Pancreas (tissue), 10 donors: ENCODE measurements around the gene FBXL17. TPM values are rescaled to one million over a fixed set of nuclear protein-coding genes. Genes with fewer than 3 reads are reported as not detected.

ENCODE experiments used
- ATAC-seq, 4 donors: fragments of 200-7000 bp; cut with Tn5 transposase; one replicate each; pipeline versions ENCODE4 v1.8.0 to v1.9.1; 2020; ENCODE audit warnings: mild to moderate bottlenecking in 4 of 4, moderate library complexity in 4 of 4
- DNase-seq, 6 donors: peaks; one replicate each; pipeline ENCODE4 v3.0.0-alpha.2; 2020
- FAIRE-seq: peaks from 2 replicates; lab custom pipeline; 2012; peaks lifted over from hg19 to GRCh38; lab: Jason Lieb, UNC
- H3K27ac ChIP-seq, 4 donors: fragments of 200-600 bp; sonication (generic); 1 replicate in 3 of 4; 2 replicates in 1 of 4; pipeline versions ENCODE4 v1.5.0 to v1.8.0; 2020
- H3K27me3 ChIP-seq, 4 donors: fragments of 200-600 bp; one replicate each; pipeline ENCODE4 v1.8.0; 2021
- H3K36me3 ChIP-seq, 3 donors: fragments of 200-600 bp; sonication (generic) in 1 of 3; one replicate each; pipeline versions ENCODE4 v1.5.0 to v1.8.0; 2020 to 2021
- H3K4me1 ChIP-seq, 3 donors: fragments of 200-600 bp; one replicate each; pipeline ENCODE4 v1.8.0; 2021
- H3K4me3 ChIP-seq, 4 donors: fragments of 200-600 bp; sonication (generic) in 2 of 4; one replicate each; pipeline versions ENCODE4 v1.5.0 to v1.8.0; 2020 to 2021
- H3K9me3 ChIP-seq, 4 donors: fragments of 200-600 bp; one replicate each; pipeline ENCODE4 v1.8.0; 2021
- CTCF ChIP-seq, 4 donors: fragments of 200-600 bp; sonication (generic) in 3 of 4; IDR thresholded peaks; one replicate each; pipeline versions ENCODE4 v1.5.0 to v1.8.0; 2021; ENCODE audit warnings: antibody characterized with exemption in 4 of 4
- WGBS, 2 donors: extraction: QIAGEN DNeasy Blood & Tissue Kit; methylation state at CpG; one replicate each; pipeline ENCODE4 v1.1.7; 2013; 5-methylcytosine and 5-hydroxymethylcytosine counted together
- intact Hi-C, 3 donors: fragments of 100-400 bp; cut with DNase I; formaldehyde crosslinking; loops; one replicate each; pipeline versions ENCODE4 v1.11.1 to v1.14.2; 2022
- polyA plus RNA-seq, 2 donors: library from polyadenylated mRNA; stranded (reverse); fragments of 200-250 nt; gene quantifications; one replicate each; pipeline ENCODE4 v1.2.3, GENCODE V29; 2013
- total RNA-seq, 6 donors: library from RNA; stranded (reverse); fragmentation: NEBNext Ultra II Directional in 4 of 6; extraction: Animal tissue kit (Norgen Biotek cat#: 25700) in 4 of 6; gene quantifications; one replicate each; pipeline versions ENCODE4 v1.2.1 to v1.2.4, GENCODE V29; 2021 to 2023
- donor health status: healthy with polysubstance abuse.
- donor health status: DM: no; HTN: no; CAD: no; lungs with moderate emphysema.
- donor health status: DM: no; HTN: no; CAD: no.
- donor health status: control.
- donor health status: control.
- donor health status: Bipolar disorder and iron deficiency.
- donor health status: DM: yes; HTN: yes; CAD: no.
- donor health status: DM: no; HTN: no; CAD: no.
- donor health status: DM: no; HTN: no; CAD: no.
- donor health status: DM: yes; HTN: yes; CAD: no.

The FBXL17 gene
- total and polyA plus RNA-seq, 8 donors = 4.2 to 11.1 (median 7.3) TPM

GRCh38 chr5:107840161-107840560 is 541.7 kb downstream of the FBXL17 start:
- DNase-seq (no peak), FAIRE-seq (no peak), ATAC-seq (no peak)
- H3K27me3 ChIP-seq = no peaks in the 10 kb centered on the region
- 83 to 95% methylated on average over 3 of the region's 3 CpGs for WGBS, 2 donors
- H3K27ac ChIP-seq = no peak overlapping the region
- no peaks in the 10 kb centered on the region for H3K9me3 ChIP-seq
- no peaks in the 10 kb centered on the region for H3K4me1 ChIP-seq
- intact Hi-C loops = no loop called here
- TF ChIP-seq CTCF (IDR thresholded peaks at IDR 0.05) = no peak
- no peak overlapping the region for H3K4me3 ChIP-seq
- no peaks in the 10 kb centered on the region for H3K36me3 ChIP-seq

GRCh38 chr5:107835096-107835495 is 546.8 kb downstream of the FBXL17 start:
- WGBS, 2 donors = 92% methylated on average over 8 of the region's 8 CpGs
- no peaks in the 10 kb centered on the region for H3K9me3 ChIP-seq
- FAIRE-seq (no peak), DNase-seq (no peak), ATAC-seq (no peak)
- H3K27ac ChIP-seq = no peak overlapping the region
- no peaks in the 10 kb centered on the region for H3K4me1 ChIP-seq
- no peaks in the 10 kb centered on the region for H3K27me3 ChIP-seq
- no peak overlapping the region for H3K4me3 ChIP-seq
- intact Hi-C loops = no loop called here
- no peaks in the 10 kb centered on the region for H3K36me3 ChIP-seq
- no peak for TF ChIP-seq CTCF (IDR thresholded peaks at IDR 0.05)

DNA sequence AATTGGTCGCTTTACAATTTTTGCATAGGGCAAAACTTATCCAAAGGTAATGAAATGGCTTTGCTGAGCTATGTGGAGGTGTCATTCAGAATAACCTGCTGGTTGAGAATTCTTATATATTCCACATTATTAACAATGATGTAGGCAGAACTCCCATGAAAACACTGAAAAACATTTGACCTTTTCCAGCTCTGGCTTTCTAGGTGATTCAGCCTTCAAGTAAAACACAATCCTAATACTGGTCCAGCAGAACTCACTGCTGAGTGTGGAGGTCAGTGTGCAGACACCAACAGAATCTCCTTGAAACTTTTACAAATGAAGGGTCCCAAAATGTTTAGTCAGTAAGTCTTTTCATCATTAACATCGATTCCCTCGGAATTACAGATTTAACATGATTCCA is 549.2 kb downstream of the FBXL17 start:
- no peak for ATAC-seq
- no peak overlapping the region for H3K4me3 ChIP-seq
- H3K36me3 ChIP-seq = no peaks in the 10 kb centered on the region
- FAIRE-seq = no peak
- H3K27ac ChIP-seq = no peak overlapping the region
- intact Hi-C loops = no loop called here
- no peaks in the 10 kb centered on the region for H3K4me1 ChIP-seq
- H3K9me3 ChIP-seq = no peaks in the 10 kb centered on the region
- H3K27me3 ChIP-seq = no peaks in the 10 kb centered on the region
- DNase-seq = no peak
- TF ChIP-seq CTCF (IDR thresholded peaks at IDR 0.05) = no peak
- 90 to 91% methylated on average over 3 of the region's 3 CpGs for whole genome bisulfite sequencing, 2 donors

- no peak for DNase-seq
- WGBS, 2 donors = 24 to 25% methylated on average over 13 of the region's 13 CpGs
These were observed 550.1 kb downstream of the FBXL17 start for GRCh38 chr5:107831612-107832395.

More at GRCh38 chr5:107831612-107832395, 550.1 kb downstream of the FBXL17 start:
- no peak overlapping the region for H3K4me3 ChIP-seq
- H3K27ac ChIP-seq = no peak overlapping the region
- no peaks in the 10 kb centered on the region for H3K36me3 ChIP-seq
- FAIRE-seq (no peak), ATAC-seq (peak in 2 of 4 donors; percentile 52 to 64)
- TF ChIP-seq CTCF (IDR thresholded peaks at IDR 0.05) = no peak
- no peaks in the 10 kb centered on the region for H3K9me3 ChIP-seq
- intact Hi-C loops = no loop called here
- H3K4me1 ChIP-seq = no peaks in the 10 kb centered on the region
- no peaks in the 10 kb centered on the region for H3K27me3 ChIP-seq
